Stimulated activated CD4-positive, alpha-beta T cell treated with anti-CD3 and anti-CD28 coated beads, Interleukin-15, amount 100 ng/mL, for 1 hour (primary cell): ENCODE measurements around the gene PFKFB1.

Experiments
- DNase-seq, 2 donors: peaks; one replicate each; pipeline ENCODE4 v3.0.0-alpha.2; 2020; ENCODE audit warnings: low read depth in 1 of 2, low spot score in 1 of 2

The PFKFB1 gene

GRCh38 chrX:54994099-54994498, at the start of gene PFKFB1:
TSS of gene PFKFB1 (minus strand) at chrX:54994188. CDS start at chrX:54994007, 181 bp downstream.
- DNase-seq, result no peak

- no peak for DNase-seq
Observed at GRCh38 chrX:55041514-55041913, 47.5 kb upstream of the PFKFB1 start.

GRCh38 chrX:55039471-55039870, 45.5 kb upstream of the PFKFB1 start:
- no peak for DNase-seq

- no peak for DNase-seq
Observed at GRCh38 chrX:55033429-55033828, 39.4 kb upstream of the PFKFB1 start.

- DNase-seq, result no peak
Observed at GRCh38 chrX:55030271-55031205, 36.5 kb upstream of the PFKFB1 start, which contains the start of gene ALAS2. TSS of gene ALAS2 (minus strand) at chrX:55030977. CDS start at chrX:55026000, 4,977 bp downstream.

GRCh38 chrX:55029291-55029690, 35.3 kb upstream of the PFKFB1 start:
- no peak for DNase-seq

- no peak for DNase-seq
Observed at GRCh38 chrX:55028611-55029010, 34.6 kb upstream of the PFKFB1 start.

GRCh38 chrX:55028040-55028439, 34.1 kb upstream of the PFKFB1 start:
- no peak for DNase-seq

- no peak for DNase-seq
Observed at GRCh38 chrX:55026840-55027239, 32.9 kb upstream of the PFKFB1 start.

GRCh38 chrX:55026143-55026542, 32.2 kb upstream of the PFKFB1 start:
- no peak for DNase-seq

- DNase-seq, result no peak
Observed at GRCh38 chrX:55014897-55015299, 20.9 kb upstream of the PFKFB1 start.

- no peak for DNase-seq
Observed at GRCh38 chrX:55011294-55011693, 17.3 kb upstream of the PFKFB1 start.

- DNase-seq, result no peak
Observed at GRCh38 chrX:55008571-55009358, 14.8 kb upstream of the PFKFB1 start.

- DNase-seq, result no peak
Observed at GRCh38 chrX:55007656-55008055, 13.7 kb upstream of the PFKFB1 start.

GRCh38 chrX:55006827-55007621, 13.0 kb upstream of the PFKFB1 start:
- DNase-seq, result no peak

GRCh38 chrX:55005256-55005655, 11.3 kb upstream of the PFKFB1 start:
- DNase-seq, result no peak

GRCh38 chrX:55004231-55004630, 10.2 kb upstream of the PFKFB1 start:
- DNase-seq, result no peak

GRCh38 chrX:54999717-55000598, 6.0 kb upstream of the PFKFB1 start, which contains the start of gene APEX2:
TSS of gene APEX2 (plus strand) at chrX:55000363. CDS start at chrX:55000423, 60 bp downstream.
- DNase-seq, result peak; percentile 70 to 78

GRCh38 chrX:54995621-54996020, 1.6 kb upstream of the PFKFB1 start:
- DNase-seq, result no peak
